Measurements from ENCODE around the gene IFIT2. TPM values are rescaled to one million over a fixed set of nuclear protein-coding genes. Genes with fewer than 3 reads are reported as not detected.

IFIT2 gene
- total RNA-seq, 1 experiment from 2014 or later, result not detected

DNA sequence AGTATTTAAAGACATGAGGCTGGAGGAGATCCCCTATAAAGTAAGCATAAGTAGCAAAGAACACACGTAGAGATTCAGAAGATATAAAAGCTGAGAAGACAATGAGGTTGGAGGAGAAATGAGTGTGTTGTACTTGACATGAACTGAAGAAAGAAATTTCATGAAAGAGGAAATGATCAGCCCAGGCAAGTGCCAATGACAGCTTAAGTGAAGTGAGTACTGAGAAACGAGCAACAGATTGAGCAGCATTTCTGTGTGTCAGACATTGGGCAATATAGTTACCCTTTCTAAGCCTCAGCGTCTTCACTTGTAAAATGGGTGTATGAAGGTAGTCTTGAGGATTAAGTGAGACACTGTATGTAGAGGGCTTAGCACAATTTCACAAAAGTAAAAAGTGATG lies 45.5 kb upstream of the IFIT2 start:
- Histone ChIP-seq H3K79me2 (ENCODE audit: insufficient read depth, low read length) (no peaks in the 10 kb centered on the region), H3K4me2 (ENCODE audit: insufficient read depth, insufficient read length, low read length) (no peak overlapping the region), H2AK5ac (ENCODE audit: insufficient read length, low read length) (no peak overlapping the region), H4K5ac (ENCODE audit: insufficient read length, low read depth, low read length) (no peak overlapping the region), H3K23ac (ENCODE audit: insufficient read length, low read depth, low read length) (no peak overlapping the region), H4K20me1 (ENCODE audit: control insufficient read depth, insufficient read depth, insufficient read length) (no peaks in the 10 kb centered on the region), H2BK20ac (ENCODE audit: low read depth, low read length, poor library complexity, severe bottlenecking) (no peak overlapping the region), H3K23me2 (ENCODE audit: insufficient read length, low read depth, low read length, poor library complexity, severe bottlenecking) (no peaks in the 10 kb centered on the region), H4K91ac (ENCODE audit: insufficient read length, low read depth, low read length) (no peak overlapping the region), H2AFZ (ENCODE audit: low read length) (no peak overlapping the region), H3K27ac (ENCODE audit: insufficient read length, low read depth, low read length) (no peak overlapping the region), H3K14ac (ENCODE audit: insufficient read depth, low read length) (no peak overlapping the region), H3K4ac (ENCODE audit: low read depth, low read length) (no peak overlapping the region), H3K9me3 (ENCODE audit: control insufficient read depth, low read depth, low read length) (peaks cover 9% of the 10 kb centered on the region), H3K56ac (ENCODE audit: insufficient read length, low read depth, low read length) (no peak overlapping the region), H3K27me3 (ENCODE audit: insufficient read depth, low read length) (no peaks in the 10 kb centered on the region), H3K18ac (ENCODE audit: insufficient read length, low read depth, low read length) (no peak overlapping the region), H2BK12ac (ENCODE audit: insufficient read length, low read depth, low read length) (no peak overlapping the region), H3K4me1 (ENCODE audit: insufficient read depth, low read length) (no peaks in the 10 kb centered on the region; the same call in 1 of the 2 replicates), H3K79me1 (ENCODE audit: insufficient read depth, low read depth, low read length, poor library complexity, severe bottlenecking) (no peaks in the 10 kb centered on the region), H4K8ac (replicated peaks; ENCODE audit: insufficient read length, low read depth, low read length) (no peak overlapping the region), H3K9ac (ENCODE audit: extremely low read depth, insufficient read length, low read length) (no peak overlapping the region), H2BK120ac (ENCODE audit: low read depth, low read length, poor library complexity, severe bottlenecking) (no peak overlapping the region), H2BK15ac (ENCODE audit: low read depth, low read length) (no peak overlapping the region), H2BK5ac (ENCODE audit: insufficient read length, low read length) (no peak overlapping the region), H3T11ph (ENCODE audit: low read length) (no peak overlapping the region)
- DNase-seq, result no peak
- peaks cover 14 to 15% of the 10 kb centered on the region in 2 experiments for H3K4me1 Mint-ChIP-seq
- no peak for TF ChIP-seq CTCF (conservative IDR thresholded peaks at IDR 0.05)
- peaks cover 2 to 25% (median 12%) of the 10 kb centered on the region in 3 experiments; a peak in 6 of 7 replicates for H3K36me3 Mint-ChIP-seq (ENCODE audit: insufficient read depth in 1 of 3, low read depth in 3 of 3)
- no peak overlapping the region for H3K27ac Mint-ChIP-seq
- peaks cover 2% of the 10 kb centered on the region; the same call in 1 of the 2 replicates for H3K27me3 Mint-ChIP-seq (ENCODE audit: low read depth)
- no peak overlapping the region for H3K4me3 Mint-ChIP-seq
- peaks cover 27 to 28% of the 10 kb centered on the region in 2 experiments for H3K9me3 Mint-ChIP-seq
- no CpG with 5 or more reads among the region's 3 CpGs for WGBS (ENCODE audit: extremely low coverage, insufficient read length, low lambda C conversion rate)

Data from H9 (cell line).